Panc1 (cell line): ENCODE data around the gene ATOH8. TPM values are rescaled to one million over a fixed set of nuclear protein-coding genes. Genes with fewer than 3 reads are reported as not detected.

ENCODE experiments used
- ATAC-seq: fragments of 200-7000 bp; cut with Tn5 transposase; 2 replicates; pipeline ENCODE4 v1.9.1; 2020; ENCODE audit warnings: mild to moderate bottlenecking, moderate library complexity
- BruUV-seq: library from RNA; stranded (reverse); fragments of 400-500 nt; replicated peaks from 2 replicates; lab custom pipeline; 2021; lab: Mats Ljungman, UMichigan
- CTCF ChIA-PET: fragments of 300-600 bp; sonication (Branson Sonifier 250); formaldehyde crosslinking; loops from one replicate; lab custom pipeline; 2022; ENCODE audit warnings: antibody characterized with exemption; lab: Charles Lee
- POLR2A ChIA-PET: fragments of 300-600 bp; sonication (Branson Sonifier 250); formaldehyde crosslinking; loops from one replicate; lab custom pipeline; 2022; ENCODE audit warnings: antibody characterized with exemption; lab: Charles Lee
- DNase-seq: peaks from one replicate; pipeline ENCODE4 v3.0.0-alpha.2; 2010; ENCODE audit warnings: low read depth, low spot score
- H3K27ac ChIP-seq: 2 replicates; pipeline ENCODE4 v1.5.1; 2011; ENCODE audit warnings: mild to moderate bottlenecking, low read length, inconsistent platforms
- H3K27me3 ChIP-seq: fragments of 200-500 bp; sonication (Bioruptor generic); 2 replicates; pipeline ENCODE4 v1.6.0; 2014; ENCODE audit warnings: low read length, inconsistent platforms; ENCODE audit not compliant: control insufficient read depth, insufficient read depth
- H3K36me3 ChIP-seq: fragments of 200-500 bp; sonication (Bioruptor generic); 2 replicates; pipeline ENCODE4 v1.5.1; 2014; ENCODE audit warnings: inconsistent platforms, mild to moderate bottlenecking, low read length, moderate library complexity; ENCODE audit not compliant: control insufficient read depth, insufficient read depth
- H3K4me1 ChIP-seq: 2 replicates; pipeline ENCODE4 v1.5.1; 2011; ENCODE audit warnings: inconsistent platforms, mild to moderate bottlenecking, low read length, moderate library complexity; ENCODE audit not compliant: control insufficient read depth, insufficient read depth
- H3K4me3 ChIP-seq, 2 experiments: 2 replicates each; pipeline ENCODE4 v1.5.1; 2011 to 2012; ENCODE audit warnings: low read depth in 2 of 2, low read length in 2 of 2, mild to moderate bottlenecking in 2 of 2, inconsistent platforms in 1 of 2, moderate library complexity in 1 of 2
- H3K9me3 ChIP-seq: fragments of 200-500 bp; sonication (Bioruptor generic); 2 replicates; pipeline ENCODE4 v1.5.1; 2014; ENCODE audit warnings: low read depth, mild to moderate bottlenecking, inconsistent platforms, low read length, moderate library complexity; ENCODE audit not compliant: control insufficient read depth, insufficient read depth
- POLR2AphosphoS5 ChIP-seq: IDR thresholded peaks from 2 replicates; pipeline ENCODE4 v1.6.1; 2012; ENCODE audit warnings: mild to moderate bottlenecking, low read depth, low read length, moderate library complexity
- REST ChIP-seq, 2 experiments: IDR thresholded peaks; 2 replicates each; pipeline ENCODE4 v1.6.1; 2011 to 2012; ENCODE audit warnings: low read depth in 2 of 2, control low read depth in 1 of 2, low read length in 1 of 2, mild to moderate bottlenecking in 1 of 2, moderate library complexity in 1 of 2; ENCODE audit not compliant: insufficient read depth in 1 of 2
- SIN3A ChIP-seq: IDR thresholded peaks from 2 replicates; pipeline ENCODE4 v1.6.1; 2012; ENCODE audit warnings: low read depth, mild to moderate bottlenecking, low read length, moderate library complexity, borderline replicate concordance; ENCODE audit not compliant: insufficient read depth
- TCF7L2 ChIP-seq: IDR thresholded peaks from 2 replicates; pipeline ENCODE4 v1.6.1; 2011; ENCODE audit warnings: mild to moderate bottlenecking, low read depth, low read length, inconsistent platforms
- in situ Hi-C: cut with HindIII; loops from 2 replicates; pipeline ENCODE4 v1.10.0; 2016; ENCODE audit warnings: low sequenced_read_pairs, low pct_unique_long_range_greater_than_20kb
- intact Hi-C: fragments of 100-400 bp; cut with micrococcal nuclease; formaldehyde crosslinking; loops from one replicate; pipeline ENCODE4 v1.10.0; 2022; ENCODE audit not compliant: unreplicated experiment
- total RNA-seq: library from RNA; stranded (reverse); gene quantifications from one replicate; pipeline ENCODE4 v1.2.1, GENCODE V29; 2021; ENCODE audit not compliant: unreplicated experiment
- TF ChIP-seq, protein P1 (sequence below): fragments of 450-650 bp; IDR thresholded peaks from 2 replicates; pipeline ENCODE4 v1.5.1; 2017; ENCODE audit warnings: mild to moderate bottlenecking

The ATOH8 gene
- total RNA-seq, 1 experiment from 2014 or later = 3.8 TPM

- ChIA-PET CTCF (no interaction called here), POLR2A (interaction anchor here (0.7 kb wide), 1 partner anchor 8 kb away, joined by 16 read pairs; no protein-coding TSS in a partner anchor)
- BruUV-seq = no TSS peak
- Histone ChIP-seq H3K9me3 (no peaks in the 10 kb centered on the region), H3K27ac (no peak overlapping the region), H3K36me3 (no peaks in the 10 kb centered on the region), H3K4me1 (no peaks in the 10 kb centered on the region), H3K27me3 (peaks cover 4% of the 10 kb centered on the region; the same call in 1 of the 2 replicates), H3K4me3 (no peak overlapping the region)
- intact Hi-C loops = no loop called here
- DNase-seq (no peak), ATAC-seq (no peak)
- TF ChIP-seq REST (IDR thresholded peaks at IDR 0.05; ENCODE audit: insufficient read depth in 1 of 2, low read depth in 2 of 2, low read length in 1 of 2) (no peak), SIN3A (no peak), POLR2AphosphoS5 (no peak), TCF7L2 (no peak)
- TF ChIP-seq, protein P1, sequence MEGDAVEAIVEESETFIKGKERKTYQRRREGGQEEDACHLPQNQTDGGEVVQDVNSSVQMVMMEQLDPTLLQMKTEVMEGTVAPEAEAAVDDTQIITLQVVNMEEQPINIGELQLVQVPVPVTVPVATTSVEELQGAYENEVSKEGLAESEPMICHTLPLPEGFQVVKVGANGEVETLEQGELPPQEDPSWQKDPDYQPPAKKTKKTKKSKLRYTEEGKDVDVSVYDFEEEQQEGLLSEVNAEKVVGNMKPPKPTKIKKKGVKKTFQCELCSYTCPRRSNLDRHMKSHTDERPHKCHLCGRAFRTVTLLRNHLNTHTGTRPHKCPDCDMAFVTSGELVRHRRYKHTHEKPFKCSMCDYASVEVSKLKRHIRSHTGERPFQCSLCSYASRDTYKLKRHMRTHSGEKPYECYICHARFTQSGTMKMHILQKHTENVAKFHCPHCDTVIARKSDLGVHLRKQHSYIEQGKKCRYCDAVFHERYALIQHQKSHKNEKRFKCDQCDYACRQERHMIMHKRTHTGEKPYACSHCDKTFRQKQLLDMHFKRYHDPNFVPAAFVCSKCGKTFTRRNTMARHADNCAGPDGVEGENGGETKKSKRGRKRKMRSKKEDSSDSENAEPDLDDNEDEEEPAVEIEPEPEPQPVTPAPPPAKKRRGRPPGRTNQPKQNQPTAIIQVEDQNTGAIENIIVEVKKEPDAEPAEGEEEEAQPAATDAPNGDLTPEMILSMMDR = no peak
- in situ Hi-C loops = no loop called here
Observed at GRCh38 chr2:85819811-85820510, 66.2 kb downstream of the ATOH8 start.

DNA sequence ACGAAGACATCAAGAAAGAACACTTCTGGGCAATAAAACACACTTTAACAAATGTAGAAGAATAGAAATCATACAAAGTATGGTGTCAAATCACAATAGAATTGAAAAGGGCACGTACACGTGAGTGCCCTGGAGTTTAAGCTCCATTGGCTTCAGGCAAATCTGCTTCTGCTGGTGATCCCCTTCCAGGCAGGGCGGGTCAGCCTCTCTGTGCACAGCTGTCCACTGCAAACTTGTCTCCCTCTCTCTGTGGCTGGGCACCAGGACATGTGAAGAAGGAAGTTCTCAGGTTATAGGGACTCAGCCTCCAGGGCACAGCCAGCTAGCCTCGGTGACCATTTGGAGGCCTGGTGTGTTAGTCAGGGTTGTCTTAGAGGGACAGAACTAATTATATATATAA is 69.0 kb downstream of the ATOH8 start:
- in situ Hi-C loops (no loop called here), intact Hi-C loops (no loop called here)
- peaks cover 8% of the 10 kb centered on the region; the same call in 1 of the 2 replicates for H3K27me3 ChIP-seq
- H3K36me3 ChIP-seq = no peaks in the 10 kb centered on the region
- no peak for TF ChIP-seq REST (IDR thresholded peaks at IDR 0.05; ENCODE audit: insufficient read depth in 1 of 2, low read depth in 2 of 2, low read length in 1 of 2)
- TF ChIP-seq POLR2AphosphoS5 = no peak
- no peak for TF ChIP-seq TCF7L2
- TF ChIP-seq, protein P1 = no peak
- TF ChIP-seq SIN3A = no peak
- DNase-seq (no peak), ATAC-seq (no peak)
- H3K4me3 ChIP-seq = no peak overlapping the region
- BruUV-seq = no TSS peak
- H3K9me3 ChIP-seq = no peaks in the 10 kb centered on the region
- CTCF ChIA-PET = interaction anchor here (0.7 kb wide), 1 partner anchor 125 kb away, joined by 7 read pairs; no protein-coding TSS in a partner anchor
- H3K4me1 ChIP-seq = no peaks in the 10 kb centered on the region
- POLR2A ChIA-PET = no interaction called here
- H3K27ac ChIP-seq = no peak overlapping the region
